H1 (cell line): ENCODE results near the gene SYNDIG1. TPM values are rescaled to one million over a fixed set of nuclear protein-coding genes. Genes with fewer than 3 reads are reported as not detected.

Experiments used
- BACH1 ChIP-seq: IDR thresholded peaks from 2 replicates; pipeline ENCODE4 v1.6.1; 2012; ENCODE audit warnings: low read length, improper control_type of control experiment
- CTBP2 ChIP-seq: IDR thresholded peaks from 2 replicates; pipeline ENCODE4 v1.7.0; 2011; ENCODE audit warnings: borderline replicate concordance, mild to moderate bottlenecking, moderate library complexity, mixed read lengths, low read length; ENCODE audit not compliant: insufficient read depth, insufficient read length
- GABPA ChIP-seq: IDR thresholded peaks from 2 replicates; pipeline ENCODE4 v1.6.1; 2011; ENCODE audit warnings: mild to moderate bottlenecking, low read length, moderate library complexity, borderline replicate concordance; ENCODE audit not compliant: insufficient read depth
- GTF2F1 ChIP-seq: IDR thresholded peaks from 2 replicates; pipeline ENCODE4 v1.6.1; 2012; ENCODE audit warnings: low read depth, low read length, improper control_type of control experiment, borderline replicate concordance
- JUND ChIP-seq: IDR thresholded peaks from 2 replicates; pipeline ENCODE4 v1.6.1; 2011; ENCODE audit warnings: mild to moderate bottlenecking, improper control_type of control experiment, low read length
- RXRA ChIP-seq: IDR thresholded peaks from 2 replicates; pipeline ENCODE4 v1.6.1; 2011; ENCODE audit warnings: low read depth, mild to moderate bottlenecking, low read length, moderate library complexity; ENCODE audit not compliant: insufficient read depth
- SAP30 ChIP-seq: fragments of 300-600 bp; sonication (generic); IDR thresholded peaks from 2 replicates; pipeline ENCODE4 v1.7.1; 2012; ENCODE audit warnings: low read length, moderate library complexity, mild to moderate bottlenecking, inconsistent platforms; ENCODE audit not compliant: insufficient read depth, insufficient replicate concordance
- SIRT6 ChIP-seq: IDR thresholded peaks from one replicate; pipeline ENCODE4 v1.7.1; 2012; ENCODE audit warnings: low read length, inconsistent platforms
- SUZ12 ChIP-seq: fragments of 200-600 bp; sonication (generic); IDR thresholded peaks from 2 replicates; pipeline ENCODE4 v1.6.1; 2012; ENCODE audit warnings: mild to moderate bottlenecking, inconsistent platforms, low read length, moderate library complexity, mixed read lengths
- TAF1 ChIP-seq: IDR thresholded peaks from 2 replicates; pipeline ENCODE4 v1.6.1; 2011; ENCODE audit warnings: mild to moderate bottlenecking, low read depth, low read length
- polyA plus RNA-seq, 7 experiments: library from polyadenylated mRNA; depleted of rRNA in 3 of 7; stranded (reverse) in 5 of 7; unstranded in 2 of 7; fragments of >200 nt in 5 of 7; fragments of 200-250 nt in 2 of 7; gene quantifications; 1 replicate in 5 of 7; 2 replicates in 1 of 7; 4 replicates in 1 of 7; pipeline versions ENCODE4 v1.2.1 to v1.2.3, GENCODE V29; 2011 to 2013; ENCODE audit warnings: missing spikeins in 2 of 7, mixed read lengths in 2 of 7
- total RNA-seq: library from RNA; stranded (reverse); fragmentation: NEBNext Ultra II Directional; extraction: Animal tissue kit (Norgen Biotek cat#: 25700); gene quantifications from 2 replicates; pipeline ENCODE4 v1.2.1, GENCODE V29; 2021
- TF ChIP-seq, protein P1 (sequence below): fragments of 300-600 bp; sonication (generic); IDR thresholded peaks from 2 replicates; pipeline ENCODE4 v1.7.1; 2012; ENCODE audit warnings: low read length, moderate library complexity, mild to moderate bottlenecking, inconsistent platforms; ENCODE audit not compliant: insufficient replicate concordance

Gene SYNDIG1
- total and polyA plus RNA-seq, 2 of the 8 experiments (the other 6 are each of a cell fraction or from before 2014, with no cell fraction given), result 6.5 to 7.8 TPM

DNA sequence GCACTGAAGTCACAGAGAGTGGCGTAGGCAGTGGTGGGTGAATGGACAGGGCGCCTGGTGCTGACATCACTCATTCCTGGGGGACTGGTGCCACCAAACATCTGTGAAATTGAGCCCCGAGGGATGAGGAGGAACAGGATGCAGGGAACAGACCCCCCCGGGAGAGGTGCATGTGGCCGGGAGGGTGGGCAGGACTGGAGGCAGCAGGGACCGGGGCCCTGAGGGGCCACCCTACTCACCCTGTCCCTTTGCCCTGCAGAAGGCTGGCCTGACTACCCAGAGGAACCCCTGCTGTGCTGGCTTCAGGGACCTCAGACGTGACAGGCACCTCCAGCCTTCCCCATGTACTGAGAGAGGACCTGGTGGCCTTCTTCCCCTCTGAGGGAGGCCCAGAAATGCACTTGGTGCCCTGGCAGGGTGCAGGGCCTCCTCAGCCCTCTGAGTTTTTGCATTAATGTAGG is 25.1 kb downstream of the SYNDIG1 start (continued):
- TF ChIP-seq, protein P1, sequence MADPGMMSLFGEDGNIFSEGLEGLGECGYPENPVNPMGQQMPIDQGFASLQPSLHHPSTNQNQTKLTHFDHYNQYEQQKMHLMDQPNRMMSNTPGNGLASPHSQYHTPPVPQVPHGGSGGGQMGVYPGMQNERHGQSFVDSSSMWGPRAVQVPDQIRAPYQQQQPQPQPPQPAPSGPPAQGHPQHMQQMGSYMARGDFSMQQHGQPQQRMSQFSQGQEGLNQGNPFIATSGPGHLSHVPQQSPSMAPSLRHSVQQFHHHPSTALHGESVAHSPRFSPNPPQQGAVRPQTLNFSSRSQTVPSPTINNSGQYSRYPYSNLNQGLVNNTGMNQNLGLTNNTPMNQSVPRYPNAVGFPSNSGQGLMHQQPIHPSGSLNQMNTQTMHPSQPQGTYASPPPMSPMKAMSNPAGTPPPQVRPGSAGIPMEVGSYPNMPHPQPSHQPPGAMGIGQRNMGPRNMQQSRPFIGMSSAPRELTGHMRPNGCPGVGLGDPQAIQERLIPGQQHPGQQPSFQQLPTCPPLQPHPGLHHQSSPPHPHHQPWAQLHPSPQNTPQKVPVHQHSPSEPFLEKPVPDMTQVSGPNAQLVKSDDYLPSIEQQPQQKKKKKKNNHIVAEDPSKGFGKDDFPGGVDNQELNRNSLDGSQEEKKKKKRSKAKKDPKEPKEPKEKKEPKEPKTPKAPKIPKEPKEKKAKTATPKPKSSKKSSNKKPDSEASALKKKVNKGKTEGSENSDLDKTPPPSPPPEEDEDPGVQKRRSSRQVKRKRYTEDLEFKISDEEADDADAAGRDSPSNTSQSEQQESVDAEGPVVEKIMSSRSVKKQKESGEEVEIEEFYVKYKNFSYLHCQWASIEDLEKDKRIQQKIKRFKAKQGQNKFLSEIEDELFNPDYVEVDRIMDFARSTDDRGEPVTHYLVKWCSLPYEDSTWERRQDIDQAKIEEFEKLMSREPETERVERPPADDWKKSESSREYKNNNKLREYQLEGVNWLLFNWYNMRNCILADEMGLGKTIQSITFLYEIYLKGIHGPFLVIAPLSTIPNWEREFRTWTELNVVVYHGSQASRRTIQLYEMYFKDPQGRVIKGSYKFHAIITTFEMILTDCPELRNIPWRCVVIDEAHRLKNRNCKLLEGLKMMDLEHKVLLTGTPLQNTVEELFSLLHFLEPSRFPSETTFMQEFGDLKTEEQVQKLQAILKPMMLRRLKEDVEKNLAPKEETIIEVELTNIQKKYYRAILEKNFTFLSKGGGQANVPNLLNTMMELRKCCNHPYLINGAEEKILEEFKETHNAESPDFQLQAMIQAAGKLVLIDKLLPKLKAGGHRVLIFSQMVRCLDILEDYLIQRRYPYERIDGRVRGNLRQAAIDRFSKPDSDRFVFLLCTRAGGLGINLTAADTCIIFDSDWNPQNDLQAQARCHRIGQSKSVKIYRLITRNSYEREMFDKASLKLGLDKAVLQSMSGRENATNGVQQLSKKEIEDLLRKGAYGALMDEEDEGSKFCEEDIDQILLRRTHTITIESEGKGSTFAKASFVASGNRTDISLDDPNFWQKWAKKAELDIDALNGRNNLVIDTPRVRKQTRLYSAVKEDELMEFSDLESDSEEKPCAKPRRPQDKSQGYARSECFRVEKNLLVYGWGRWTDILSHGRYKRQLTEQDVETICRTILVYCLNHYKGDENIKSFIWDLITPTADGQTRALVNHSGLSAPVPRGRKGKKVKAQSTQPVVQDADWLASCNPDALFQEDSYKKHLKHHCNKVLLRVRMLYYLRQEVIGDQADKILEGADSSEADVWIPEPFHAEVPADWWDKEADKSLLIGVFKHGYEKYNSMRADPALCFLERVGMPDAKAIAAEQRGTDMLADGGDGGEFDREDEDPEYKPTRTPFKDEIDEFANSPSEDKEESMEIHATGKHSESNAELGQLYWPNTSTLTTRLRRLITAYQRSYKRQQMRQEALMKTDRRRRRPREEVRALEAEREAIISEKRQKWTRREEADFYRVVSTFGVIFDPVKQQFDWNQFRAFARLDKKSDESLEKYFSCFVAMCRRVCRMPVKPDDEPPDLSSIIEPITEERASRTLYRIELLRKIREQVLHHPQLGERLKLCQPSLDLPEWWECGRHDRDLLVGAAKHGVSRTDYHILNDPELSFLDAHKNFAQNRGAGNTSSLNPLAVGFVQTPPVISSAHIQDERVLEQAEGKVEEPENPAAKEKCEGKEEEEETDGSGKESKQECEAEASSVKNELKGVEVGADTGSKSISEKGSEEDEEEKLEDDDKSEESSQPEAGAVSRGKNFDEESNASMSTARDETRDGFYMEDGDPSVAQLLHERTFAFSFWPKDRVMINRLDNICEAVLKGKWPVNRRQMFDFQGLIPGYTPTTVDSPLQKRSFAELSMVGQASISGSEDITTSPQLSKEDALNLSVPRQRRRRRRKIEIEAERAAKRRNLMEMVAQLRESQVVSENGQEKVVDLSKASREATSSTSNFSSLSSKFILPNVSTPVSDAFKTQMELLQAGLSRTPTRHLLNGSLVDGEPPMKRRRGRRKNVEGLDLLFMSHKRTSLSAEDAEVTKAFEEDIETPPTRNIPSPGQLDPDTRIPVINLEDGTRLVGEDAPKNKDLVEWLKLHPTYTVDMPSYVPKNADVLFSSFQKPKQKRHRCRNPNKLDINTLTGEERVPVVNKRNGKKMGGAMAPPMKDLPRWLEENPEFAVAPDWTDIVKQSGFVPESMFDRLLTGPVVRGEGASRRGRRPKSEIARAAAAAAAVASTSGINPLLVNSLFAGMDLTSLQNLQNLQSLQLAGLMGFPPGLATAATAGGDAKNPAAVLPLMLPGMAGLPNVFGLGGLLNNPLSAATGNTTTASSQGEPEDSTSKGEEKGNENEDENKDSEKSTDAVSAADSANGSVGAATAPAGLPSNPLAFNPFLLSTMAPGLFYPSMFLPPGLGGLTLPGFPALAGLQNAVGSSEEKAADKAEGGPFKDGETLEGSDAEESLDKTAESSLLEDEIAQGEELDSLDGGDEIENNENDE, result no peak
- TF ChIP-seq GTF2F1 (no peak), GABPA (no peak), SIRT6 (no peak), BACH1 (no peak), SAP30 (no peak), CTBP2 (no peak), JUND (no peak), SUZ12 (no peak), TAF1 (no peak), RXRA (no peak)
